IMR-90 (cell line): ENCODE measurements around the gene PPP1R3E. TPM values are rescaled to one million over a fixed set of nuclear protein-coding genes. Genes with fewer than 3 reads are reported as not detected.

Source experiments
- ATAC-seq: fragments of 200-7000 bp; cut with Tn5 transposase; 2 replicates; pipeline ENCODE4 v1.9.1; 2020; ENCODE audit warnings: low read depth, mild to moderate bottlenecking, moderate library complexity
- BruUV-seq: library from RNA; stranded (reverse); fragments of 400-500 nt; replicated peaks from 2 replicates; lab custom pipeline; 2021; lab: Mats Ljungman, UMichigan
- CTCF ChIA-PET: fragments of 300-600 bp; formaldehyde crosslinking; extraction: SDS; loops from one replicate; lab custom pipeline; 2021; ENCODE audit warnings: antibody characterized with exemption; lab: Yijun Ruan, JAX
- POLR2A ChIA-PET: fragments of 300-600 bp; sonication (Branson Sonifier 250); formaldehyde crosslinking; loops from one replicate; lab custom pipeline; 2022; ENCODE audit warnings: antibody characterized with exemption; ENCODE audit not compliant: unreplicated experiment; lab: Charles Lee
- DNase-seq: peaks from one replicate; pipeline ENCODE4 v3.0.0; 2013
- H2AFZ ChIP-seq: replicated peaks from 2 replicates; pipeline ENCODE3; 2013; ENCODE audit warnings: low read length, mild to moderate bottlenecking; ENCODE audit not compliant: poor library complexity
- H2AK5ac ChIP-seq: 2 replicates; pipeline ENCODE4 v1.6.1; 2013; ENCODE audit warnings: low read depth, low read length, inconsistent platforms
- H2AK9ac ChIP-seq: replicated peaks from 2 replicates; pipeline ENCODE3; 2013; ENCODE audit warnings: mild to moderate bottlenecking, low read depth, low read length, moderate library complexity; ENCODE audit not compliant: poor library complexity
- H2BK120ac ChIP-seq: 2 replicates; pipeline ENCODE4 v1.6.1; 2013; ENCODE audit warnings: low read depth, low read length, inconsistent platforms
- H2BK15ac ChIP-seq: 3 replicates; pipeline ENCODE4 v1.6.1; 2013; ENCODE audit warnings: low read depth, low read length, inconsistent platforms
- H2BK20ac ChIP-seq: 2 replicates; pipeline ENCODE4 v1.6.1; 2013; ENCODE audit warnings: low read depth, mild to moderate bottlenecking, inconsistent platforms, low read length, moderate library complexity
- H2BK5ac ChIP-seq: 2 replicates; pipeline ENCODE4 v1.6.1; 2013; ENCODE audit warnings: mild to moderate bottlenecking, low read depth, low read length, inconsistent platforms; ENCODE audit not compliant: poor library complexity, severe bottlenecking
- H3K14ac ChIP-seq: replicated peaks from 2 replicates; pipeline ENCODE4 v1.6.1; 2013; ENCODE audit warnings: low read depth, low read length, inconsistent platforms
- H3K18ac ChIP-seq: 2 replicates; pipeline ENCODE4 v1.6.1; 2013; ENCODE audit warnings: low read depth, low read length, control low read depth
- H3K23ac ChIP-seq: 2 replicates; pipeline ENCODE4 v1.6.1; 2013; ENCODE audit warnings: low read depth, low read length, inconsistent platforms
- H3K27ac ChIP-seq: 2 replicates; pipeline ENCODE4 v1.5.1; 2013; ENCODE audit warnings: mild to moderate bottlenecking, control low read depth, low read length; ENCODE audit not compliant: insufficient read depth
- H3K27me3 ChIP-seq: 2 replicates; pipeline ENCODE4 v1.6.1; 2013; ENCODE audit warnings: low read length; ENCODE audit not compliant: control insufficient read depth, insufficient read depth
- H3K36me3 ChIP-seq: 2 replicates; pipeline ENCODE4 v1.6.1; 2013; ENCODE audit warnings: low read length, mixed read lengths; ENCODE audit not compliant: control insufficient read depth, insufficient read depth
- H3K4ac ChIP-seq: 2 replicates; pipeline ENCODE4 v1.6.1; 2013; ENCODE audit warnings: low read depth, low read length, inconsistent platforms
- H3K4me1 ChIP-seq: 2 replicates; pipeline ENCODE4 v1.6.1; 2013; ENCODE audit warnings: low read length, mixed read lengths; ENCODE audit not compliant: control insufficient read depth, insufficient read depth
- H3K4me2 ChIP-seq: 2 replicates; pipeline ENCODE4 v1.6.1; 2013; ENCODE audit warnings: low read depth, mild to moderate bottlenecking, control low read depth, low read length, moderate library complexity
- H3K4me3 ChIP-seq: 2 replicates; pipeline ENCODE4 v1.5.1; 2013; ENCODE audit warnings: low read depth, mild to moderate bottlenecking, control low read depth, low read length, moderate library complexity; ENCODE audit not compliant: insufficient read depth
- H3K56ac ChIP-seq: 2 replicates; pipeline ENCODE4 v1.6.1; 2013; ENCODE audit warnings: low read length, inconsistent platforms; ENCODE audit not compliant: insufficient read depth; ENCODE audit errors: extremely low read depth
- H3K79me1 ChIP-seq, 2 experiments: 2 replicates each; pipeline ENCODE4 v1.6.1; 2013; ENCODE audit warnings: low read length in 2 of 2, inconsistent platforms in 1 of 2, low read depth in 1 of 2
- H3K9ac ChIP-seq: 2 replicates; pipeline ENCODE4 v1.6.1; 2013; ENCODE audit warnings: low read depth, low read length, control low read depth
- H3K9me1 ChIP-seq: 2 replicates; pipeline ENCODE4 v1.6.1; 2013; ENCODE audit warnings: low read length, inconsistent platforms; ENCODE audit not compliant: insufficient read depth
- H3K9me3 ChIP-seq: 2 replicates; pipeline ENCODE4 v1.6.1; 2013; ENCODE audit warnings: low read length; ENCODE audit not compliant: control insufficient read depth, insufficient read depth
- H4K20me1 ChIP-seq: 2 replicates; pipeline ENCODE4 v1.6.1; 2013; ENCODE audit warnings: low read length, inconsistent platforms; ENCODE audit not compliant: insufficient read depth
- H4K5ac ChIP-seq: 2 replicates; pipeline ENCODE4 v1.6.1; 2013; ENCODE audit warnings: mild to moderate bottlenecking, low read depth, low read length, control low read depth
- H4K8ac ChIP-seq, 2 experiments: 2 replicates each; pipeline ENCODE4 v1.6.1; 2013; ENCODE audit warnings: low read depth in 2 of 2, low read length in 2 of 2, control low read depth in 1 of 2, inconsistent platforms in 1 of 2
- H4K91ac ChIP-seq: 2 replicates; pipeline ENCODE4 v1.6.1; 2013; ENCODE audit warnings: low read depth, low read length, inconsistent platforms; ENCODE audit not compliant: insufficient read depth
- BHLHE40 ChIP-seq: fragments of 150-350 bp; IDR thresholded peaks from 2 replicates; pipeline ENCODE4 v1.6.1; 2016; ENCODE audit warnings: mild to moderate bottlenecking, low read depth, low read length
- CHD1 ChIP-seq: IDR thresholded peaks from 2 replicates; pipeline ENCODE4 v1.6.1; 2012; ENCODE audit warnings: low read depth, low read length, improper control_type of control experiment
- CTCF ChIP-seq: conservative IDR thresholded peaks from 2 replicates; pipeline ENCODE4 v1.5.1; 2012; ENCODE audit warnings: mild to moderate bottlenecking, low read depth, low read length, improper control_type of control experiment
- FOS ChIP-seq: fragments of 150-350 bp; IDR thresholded peaks from 2 replicates; pipeline ENCODE4 v1.6.1; 2016; ENCODE audit warnings: low read depth, low read length
- MAFK ChIP-seq: IDR thresholded peaks from 2 replicates; pipeline ENCODE4 v1.6.1; 2012; ENCODE audit warnings: low read depth, low read length, improper control_type of control experiment
- MAZ ChIP-seq: IDR thresholded peaks from 2 replicates; pipeline ENCODE4 v1.6.1; 2012; ENCODE audit warnings: low read depth, mild to moderate bottlenecking, low read length, improper control_type of control experiment, moderate library complexity, borderline replicate concordance
- MXI1 ChIP-seq: IDR thresholded peaks from 2 replicates; pipeline ENCODE4 v1.6.1; 2012; ENCODE audit warnings: low read depth, mild to moderate bottlenecking, low read length, moderate library complexity, borderline replicate concordance
- NFE2L2 ChIP-seq: fragments of 150-350 bp; IDR thresholded peaks from 2 replicates; pipeline ENCODE4 v1.6.1; 2016; ENCODE audit warnings: low read depth, mild to moderate bottlenecking, low read length
- POLR2A ChIP-seq: IDR thresholded peaks from 2 replicates; pipeline ENCODE4 v1.6.1; 2012; ENCODE audit warnings: mild to moderate bottlenecking, low read depth, low read length
- RAD21 ChIP-seq: IDR thresholded peaks from 2 replicates; pipeline ENCODE4 v1.6.1; 2012; ENCODE audit warnings: low read length, improper control_type of control experiment
- RCOR1 ChIP-seq: IDR thresholded peaks from 2 replicates; pipeline ENCODE4 v1.6.1; 2012; ENCODE audit warnings: mild to moderate bottlenecking, low read length, improper control_type of control experiment; ENCODE audit not compliant: insufficient replicate concordance
- USF2 ChIP-seq: fragments of 150-350 bp; IDR thresholded peaks from 2 replicates; pipeline ENCODE4 v1.6.1; 2017; ENCODE audit warnings: mild to moderate bottlenecking, antibody characterized with exemption, low read length, low read depth
- WGBS, 2 experiments: methylation state at CpG; one replicate each; pipeline versions ENCODE4 v1.1.5 to v1.1.7; 2013; ENCODE audit warnings: missing lambda C conversion rate in 2 of 2; ENCODE audit not compliant: insufficient read length in 1 of 2; ENCODE audit errors: extremely low coverage in 2 of 2; 5-methylcytosine and 5-hydroxymethylcytosine counted together
- dilution Hi-C: fragments of 300-500 bp; cut with HindIII; formaldehyde crosslinking; loops from one replicate; pipeline ENCODE4 v1.14.3; 2018; ENCODE audit warnings: low sequenced_read_pairs; ENCODE audit not compliant: unreplicated experiment
- in situ Hi-C: fragments of 300-500 bp; cut with MboI; formaldehyde crosslinking; loops from 3 replicates; pipeline ENCODE4 v1.14.3; 2019; ENCODE audit warnings: low sequenced_read_pairs, inconsistent platforms, mixed read lengths
- intact Hi-C: fragments of 100-400 bp; cut with micrococcal nuclease; formaldehyde crosslinking; loops from 2 replicates; pipeline ENCODE4 v1.10.0; 2022
- polyA plus RNA-seq, 3 experiments: library from polyadenylated mRNA; depleted of rRNA; stranded (reverse); fragments of >200 nt; gene quantifications; 2 replicates each; pipeline ENCODE4 v1.2.3, GENCODE V29; 2012; ENCODE audit warnings: low replicate concordance in 1 of 3
- total RNA-seq: library from RNA; depleted of rRNA; stranded (reverse); fragments of >200 nt; gene quantifications from 2 replicates; pipeline ENCODE4 v1.2.3, GENCODE V29; 2012

PPP1R3E gene
- total and polyA plus RNA-seq, 2 of the 4 experiments (the other 2 are of a cell fraction): 1.3 to 3.5 TPM

GRCh38 chr14:23281247-23281646, 21.4 kb downstream of the PPP1R3E start:
- ATAC-seq: no peak
- Histone ChIP-seq H2AFZ (no peak overlapping the region), H4K8ac (no peak overlapping the region), H2AK9ac (no peak overlapping the region), H3K56ac (no peak overlapping the region), H3K4me1 (peaks cover 4% of the 10 kb centered on the region; the same call in 1 of the 2 replicates), H3K4me3 (no peak overlapping the region), H3K79me1 (peaks cover 22 to 26% of the 10 kb centered on the region in 2 experiments), H2BK5ac (no peak overlapping the region), H4K91ac (no peak overlapping the region), H3K4me2 (no peak overlapping the region), H2BK20ac (no peak overlapping the region), H3K9ac (no peak overlapping the region), H2BK120ac (no peak overlapping the region), H3K4ac (no peak overlapping the region), H3K27me3 (no peaks in the 10 kb centered on the region), H4K20me1 (no peaks in the 10 kb centered on the region; the same call in 1 of the 2 replicates), H3K14ac (no peak overlapping the region), H3K36me3 (peaks cover 7% of the 10 kb centered on the region), H3K23ac (no peak overlapping the region), H3K18ac (no peak overlapping the region), H2AK5ac (no peak overlapping the region), H3K9me3 (no peaks in the 10 kb centered on the region), H2BK15ac (no peak overlapping the region), H4K5ac (no peak overlapping the region), H3K27ac (no peak overlapping the region), H3K9me1 (peaks cover 5% of the 10 kb centered on the region; the same call in 1 of the 2 replicates)
- dilution Hi-C loops (no loop called here), in situ Hi-C loops (no loop called here), intact Hi-C loops (no loop called here)
- DNase-seq: no peak
- no TSS peak for BruUV-seq
- ChIA-PET POLR2A (no interaction called here), CTCF (interaction anchor here (0.7 kb wide), 1 partner anchor 1121 kb away, joined by 3 read pairs; no protein-coding TSS in a partner anchor)
- TF ChIP-seq POLR2A (no peak), RCOR1 (no peak), MXI1 (no peak), FOS (no peak), CHD1 (no peak), NFE2L2 (no peak), BHLHE40 (no peak), MAFK (no peak), MAZ (no peak), CTCF (no peak), RAD21 (no peak), USF2 (no peak)
- 100% methylated on average over 1 of the region's 6 CpGs; no CpG with 5 or more reads in 1 of the 2 experiments for WGBS, 2 experiments
